Transverse colon (tissue), 4 donors: Measurements from ENCODE around the gene SEMA3F. TPM values are rescaled to one million over a fixed set of nuclear protein-coding genes. Genes with fewer than 3 reads are reported as not detected.

Experiments
- DNase-seq: peaks from one replicate; pipeline ENCODE4 v3.0.0-alpha.2; 2019
- H3K27ac ChIP-seq, 4 donors: fragments of 200-600 bp; sonication (generic); 2 replicates each; pipeline ENCODE4 v1.5.1; 2016 to 2018; ENCODE audit warnings: inconsistent platforms in 4 of 4
- H3K27me3 ChIP-seq: fragments of 200-600 bp; sonication (generic); 2 replicates; pipeline ENCODE4 v1.5.1; 2017; ENCODE audit warnings: inconsistent platforms
- H3K36me3 ChIP-seq, 4 donors: fragments of 200-600 bp; sonication (generic); 2 replicates each; pipeline ENCODE4 v1.5.1; 2017 to 2019; ENCODE audit warnings: inconsistent platforms in 4 of 4
- H3K4me1 ChIP-seq, 4 donors: fragments of 200-600 bp; sonication (generic); 2 replicates each; pipeline ENCODE4 v1.5.1; 2017 to 2020; ENCODE audit warnings: inconsistent platforms in 4 of 4
- H3K4me3 ChIP-seq, 4 donors: fragments of 200-600 bp; sonication (generic); 1 replicate in 1 of 4; 2 replicates in 3 of 4; pipeline versions ENCODE4 v1.5.1 to v1.6.1; 2017 to 2019; ENCODE audit warnings: inconsistent platforms in 4 of 4
- H3K9me3 ChIP-seq, 2 donors: fragments of 200-600 bp; sonication (generic); 2 replicates each; pipeline ENCODE4 v1.5.1; 2017 to 2019; ENCODE audit warnings: inconsistent platforms in 2 of 2
- CTCF ChIP-seq, 5 experiments: fragments of 200-600 bp in 3 of 5; fragments of 450-650 bp in 2 of 5; sonication (generic) in 3 of 5; IDR thresholded peaks; 1 replicate in 2 of 5; 2 replicates in 3 of 5; pipeline ENCODE4 v1.5.1; 2016 to 2017; ENCODE audit warnings: antibody characterized with exemption in 5 of 5, inconsistent platforms in 3 of 5, mild to moderate bottlenecking in 2 of 5, moderate library complexity in 1 of 5
- EP300 ChIP-seq: sonication (generic); formaldehyde crosslinking; IDR thresholded peaks from one replicate; pipeline ENCODE4 v1.6.1; 2017; ENCODE audit warnings: antibody characterized with exemption, low read depth
- POLR2A ChIP-seq: fragments of 450-650 bp; IDR thresholded peaks from one replicate; pipeline ENCODE4 v1.6.1; 2016; ENCODE audit warnings: antibody characterized with exemption, mild to moderate bottlenecking, moderate library complexity
- POLR2AphosphoS5 ChIP-seq, 3 donors: sonication (generic); formaldehyde crosslinking; IDR thresholded peaks; one replicate each; pipeline ENCODE4 v1.6.1; 2016; ENCODE audit warnings: antibody characterized with exemption in 3 of 3
- WGBS, 2 donors: methylation state at CpG; one replicate each; pipeline ENCODE4 v1.1.5; 2018; ENCODE audit warnings: low coverage in 1 of 2; 5-methylcytosine and 5-hydroxymethylcytosine counted together
- in situ Hi-C, 4 donors: fragments of 200-750 bp; cut with MboI; loops; one replicate each; pipeline versions ENCODE4 v1.15.0 to v1.15.1; 2017; ENCODE audit warnings: low sequenced_read_pairs in 3 of 4, low pct_ligation_motif_present in 1 of 4, low pct_unique_long_range_greater_than_20kb in 1 of 4
- intact Hi-C: fragments of 100-400 bp; cut with DNase I; formaldehyde crosslinking; loops from one replicate; pipeline ENCODE4 v1.15.1; 2023; ENCODE audit warnings: low total_unique reads
- total RNA-seq, 4 donors: library from RNA; depleted of rRNA; stranded (reverse); fragments of >200 nt; gene quantifications; one replicate each; pipeline ENCODE4 v1.1.0, GENCODE V29; 2016

SEMA3F gene
- total RNA-seq, 4 donors from 2014 or later = 1.9 to 30.6 (median 3.8) TPM

- Histone ChIP-seq H3K27ac (no peak overlapping the region), H3K4me1 (peaks cover 6 to 20% (median 13%) of the 10 kb centered on the region in 4 donors), H3K9me3 (no peaks in the 10 kb centered on the region), H3K27me3 (peaks cover 7% of the 10 kb centered on the region), H3K36me3 (no peaks in the 10 kb centered on the region), H3K4me3 (no peak overlapping the region)
- DNase-seq = no peak
- intact Hi-C loops (no loop called here), in situ Hi-C loops (no loop called here)
- WGBS, 2 donors = 73% methylated on average over 18 of the region's 18 CpGs; no CpG with 5 or more reads in 1 of the 2 donors
- TF ChIP-seq POLR2AphosphoS5 (IDR thresholded peaks at IDR 0.05) (no peak), EP300 (no peak), CTCF (IDR thresholded peaks at IDR 0.05) (no peak), POLR2A (no peak)
These were observed 4.0 kb upstream of the SEMA3F start for GRCh38 chr3:50150863-50151686.

- WGBS, 2 donors = 86% methylated on average over 4 of the region's 5 CpGs; no CpG with 5 or more reads in 1 of the 2 donors
- no peak overlapping the region for H3K4me3 ChIP-seq
- H3K27me3 ChIP-seq = peaks cover 14% of the 10 kb centered on the region
- no peak overlapping the region for H3K27ac ChIP-seq
- TF ChIP-seq POLR2AphosphoS5 (IDR thresholded peaks at IDR 0.05) (no peak), POLR2A (no peak), EP300 (no peak), CTCF (IDR thresholded peaks at IDR 0.05) (no peak)
- DNase-seq = no peak
- no peaks in the 10 kb centered on the region for H3K36me3 ChIP-seq
- in situ Hi-C loops (no loop called here), intact Hi-C loops (no loop called here)
- peaks cover 6 to 27% (median 20%) of the 10 kb centered on the region in 4 donors for H3K4me1 ChIP-seq
- no peaks in the 10 kb centered on the region for H3K9me3 ChIP-seq
These were observed 3.4 kb upstream of the SEMA3F start for GRCh38 chr3:50151728-50152127.

GRCh38 chr3:50153782-50154475, 1.2 kb upstream of the SEMA3F start:
- Histone ChIP-seq H3K4me1 (peaks cover 9 to 48% (median 30%) of the 10 kb centered on the region in 4 donors), H3K27ac (no peak overlapping the region)

More at GRCh38 chr3:50153782-50154475, 1.2 kb upstream of the SEMA3F start:
- peaks cover 14% of the 10 kb centered on the region for H3K27me3 ChIP-seq
- WGBS, 2 donors = 53 to 88% methylated on average over 4 to 9 of the region's 9 CpGs
- no peaks in the 10 kb centered on the region for H3K36me3 ChIP-seq
- no peak for DNase-seq
- in situ Hi-C loops = no loop called here
- TF ChIP-seq POLR2AphosphoS5 (IDR thresholded peaks at IDR 0.05) (no peak), EP300 (no peak), CTCF (IDR thresholded peaks at IDR 0.05) (no peak), POLR2A (no peak)
- H3K9me3 ChIP-seq = no peaks in the 10 kb centered on the region
- H3K4me3 ChIP-seq = peak overlapping the region in 3 of 4 donors; percentile 53 to 64 (median 62)
- intact Hi-C loops = no loop called here
